GM18508 (cell line): ENCODE results near the gene ADD1.
"Not testable (repeated sequence)": the region's sequence is repeated elsewhere in the genome, so short reads cannot be mapped to it uniquely, and the experiment has no call there.

ENCODE experiments used
- ATAC-seq: cut with Tn5 transposase; IDR thresholded peaks from one replicate; pipeline ENCODE4 v1.9.1; 2021; ENCODE audit warnings: moderate number of reproducible peaks; ENCODE audit not compliant: insufficient read depth, unreplicated experiment

Gene ADD1

GRCh38 chr4:2941138-2942036 is 97.7 kb downstream of the ADD1 start:
- no peak for ATAC-seq

- ATAC-seq: no peak
These were observed 98.4 kb downstream of the ADD1 start for GRCh38 chr4:2942037-2942531.

GRCh38 chr4:2942532-2943363 is 99.1 kb downstream of the ADD1 start:
- no peak for ATAC-seq

GRCh38 chr4:2943364-2944090 is 99.9 kb downstream of the ADD1 start:
- no peak for ATAC-seq

GRCh38 chr4:2944091-2944482 is 100.4 kb downstream of the ADD1 start:
- no peak for ATAC-seq

- ATAC-seq: no peak
These were observed 101.2 kb downstream of the ADD1 start for GRCh38 chr4:2944586-2945526.

- ATAC-seq: not testable (repeated sequence)
These were observed 102.3 kb downstream of the ADD1 start for GRCh38 chr4:2945619-2946604.

- no peak for ATAC-seq
These were observed 103.4 kb downstream of the ADD1 start for GRCh38 chr4:2946812-2947600.

GRCh38 chr4:2947926-2948325 is 104.3 kb downstream of the ADD1 start:
- no peak for ATAC-seq

GRCh38 chr4:2948895-2949781 is 105.5 kb downstream of the ADD1 start:
- no peak for ATAC-seq

GRCh38 chr4:2949782-2950125 is 106.1 kb downstream of the ADD1 start:
- ATAC-seq: no peak

GRCh38 chr4:2950221-2950989 is 106.8 kb downstream of the ADD1 start:
- ATAC-seq: no peak

- no peak for ATAC-seq
These were observed 109.9 kb downstream of the ADD1 start for GRCh38 chr4:2953496-2953895.

GRCh38 chr4:2954358-2955185 is 110.9 kb downstream of the ADD1 start:
- ATAC-seq: peak; percentile 43
